Thoracic aorta (tissue), 2 donors: ENCODE measurements around the gene PRR19. TPM values are rescaled to one million over a fixed set of nuclear protein-coding genes. Genes with fewer than 3 reads are reported as not detected.
A peak's percentile ranks its signal among the peaks of the same experiment; 100 is the strongest.

Source experiments
- ATAC-seq: fragments of 150-250 bp; one replicate; pipeline ENCODE4 v1.8.0; 2017; ENCODE audit warnings: low read depth; ENCODE audit not compliant: insufficient number of reproducible peaks, low FRiP score
- DNase-seq: peaks from one replicate; pipeline ENCODE4 v3.0.0-alpha.2; 2020; ENCODE audit warnings: low spot score
- H3K27ac ChIP-seq, 2 donors: fragments of 200-600 bp; sonication (generic); 1 replicate in 1 of 2; 2 replicates in 1 of 2; pipeline ENCODE4 v1.5.1; 2016; ENCODE audit warnings: mild to moderate bottlenecking in 2 of 2, moderate library complexity in 2 of 2
- H3K27me3 ChIP-seq: fragments of 200-600 bp; sonication (generic); replicated peaks from 2 replicates; pipeline ENCODE4 v1.6.0; 2016; ENCODE audit warnings: mild to moderate bottlenecking; ENCODE audit not compliant: insufficient read depth
- H3K36me3 ChIP-seq: fragments of 200-600 bp; sonication (generic); one replicate; pipeline ENCODE4 v1.5.1; 2016
- H3K4me1 ChIP-seq, 2 donors: fragments of 200-600 bp; sonication (generic); 1 replicate in 1 of 2; 2 replicates in 1 of 2; pipeline versions ENCODE4 v1.5.1 to v1.6.0; 2016; ENCODE audit warnings: low read depth in 2 of 2, mild to moderate bottlenecking in 1 of 2; ENCODE audit not compliant: control insufficient read depth in 1 of 2
- H3K4me3 ChIP-seq: fragments of 200-600 bp; sonication (generic); 2 replicates; pipeline ENCODE4 v1.5.1; 2016; ENCODE audit warnings: mild to moderate bottlenecking
- H3K9me3 ChIP-seq: fragments of 200-600 bp; sonication (generic); 2 replicates; pipeline ENCODE4 v1.5.1; 2016
- CTCF ChIP-seq: fragments of 200-600 bp; sonication (generic); IDR thresholded peaks from one replicate; pipeline ENCODE4 v1.5.1; 2019; ENCODE audit warnings: antibody characterized with exemption
- total RNA-seq, 2 donors: library from RNA; depleted of rRNA; stranded (reverse); fragments of >200 nt; gene quantifications; one replicate each; pipeline versions ENCODE4 v1.1.0 to v1.2.3, GENCODE V29; 2016

Gene PRR19
- total RNA-seq, 2 donors from 2014 or later, result not detected

DNA sequence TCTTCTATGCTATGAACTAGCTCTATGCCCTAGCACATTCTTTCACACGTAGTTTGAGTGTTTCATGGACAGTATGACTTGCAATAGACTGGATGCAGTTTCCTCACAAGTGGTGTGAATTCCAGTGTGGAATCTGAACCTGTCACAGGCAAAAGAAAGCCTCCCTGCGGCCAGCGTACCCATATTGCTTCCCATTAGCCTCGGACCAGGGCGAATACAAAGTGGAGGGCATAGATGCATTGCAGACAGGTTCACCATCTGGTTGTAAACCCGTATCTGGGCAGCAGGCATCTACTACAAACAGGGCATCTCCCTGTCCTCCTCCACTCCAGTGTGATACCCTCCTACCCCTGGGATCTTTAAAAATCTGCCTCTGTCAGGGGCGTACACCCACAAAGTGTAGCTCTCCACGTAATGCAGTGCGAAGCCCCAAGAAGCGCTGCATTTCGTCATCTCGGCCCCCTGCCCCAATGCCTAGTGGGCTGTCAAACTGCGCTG, 34.2 kb upstream of the PRR19 start:
- peaks cover 17 to 37% of the 10 kb centered on the region in 2 donors for H3K4me1 ChIP-seq
- H3K4me3 ChIP-seq, result peak overlapping the region; percentile 71
- no peak for ATAC-seq
- TF ChIP-seq CTCF, result no peak
- no peaks in the 10 kb centered on the region for H3K9me3 ChIP-seq
- peak overlapping the region; percentile 86 to 88 for H3K27ac ChIP-seq
- H3K36me3 ChIP-seq, result peaks cover 2% of the 10 kb centered on the region
- no peak for DNase-seq
- H3K27me3 ChIP-seq, result no peaks in the 10 kb centered on the region

- no peak for TF ChIP-seq CTCF
These were observed 33.7 kb upstream of the PRR19 start for GRCh38 chr19:42268142-42268703.

GRCh38 chr19:42268704-42269477, 33.0 kb upstream of the PRR19 start, which contains the start of gene CIC:
CIC (plus strand) TSS chr19:42269252; CDS start chr19:42271784, 2,532 bp downstream.
- DNase-seq (peak; percentile 100), ATAC-seq (peak; percentile 91)
- peak within 1 kb of the TSS; percentile 78 for H3K4me3 ChIP-seq
- peaks cover 17 to 39% of the 10 kb centered on the region in 2 donors for H3K4me1 ChIP-seq
- H3K27me3 ChIP-seq, result no peaks in the 10 kb centered on the region
- no peak for TF ChIP-seq CTCF
- peak within 1 kb of the TSS; percentile 99 for H3K27ac ChIP-seq
- H3K9me3 ChIP-seq, result no peaks in the 10 kb centered on the region
- peaks cover 14% of the 10 kb centered on the region for H3K36me3 ChIP-seq

More at GRCh38 chr19:42268142-42268703, 33.7 kb upstream of the PRR19 start:
- ATAC-seq, result peak; percentile 78
- Histone ChIP-seq H3K4me1 (peaks cover 17 to 37% of the 10 kb centered on the region in 2 donors), H3K36me3 (peaks cover 8% of the 10 kb centered on the region), H3K27me3 (no peaks in the 10 kb centered on the region), H3K9me3 (no peaks in the 10 kb centered on the region), H3K4me3 (peak overlapping the region; percentile 71), H3K27ac (peak overlapping the region; percentile 86 to 99)
- peak; percentile 98 for DNase-seq

GRCh38 chr19:42269478-42270345, 32.2 kb upstream of the PRR19 start:
- no peaks in the 10 kb centered on the region for H3K27me3 ChIP-seq
- ATAC-seq, result no peak
- TF ChIP-seq CTCF, result no peak
- no peaks in the 10 kb centered on the region for H3K9me3 ChIP-seq
- DNase-seq, result no peak
- H3K27ac ChIP-seq, result peak overlapping the region; percentile 85 to 99
- H3K4me1 ChIP-seq, result peaks cover 17 to 47% of the 10 kb centered on the region in 2 donors
- peak overlapping the region; percentile 78 for H3K4me3 ChIP-seq
- peaks cover 23% of the 10 kb centered on the region for H3K36me3 ChIP-seq
